Measurements from ENCODE around the gene FOLR1. TPM values are rescaled to one million over a fixed set of nuclear protein-coding genes. Genes with fewer than 3 reads are reported as not detected.
"Not testable (repeated sequence)": the region's sequence is repeated elsewhere in the genome, so short reads cannot be mapped to it uniquely, and the experiment has no call there.

Gene FOLR1
- not detected for total RNA-seq

DNA sequence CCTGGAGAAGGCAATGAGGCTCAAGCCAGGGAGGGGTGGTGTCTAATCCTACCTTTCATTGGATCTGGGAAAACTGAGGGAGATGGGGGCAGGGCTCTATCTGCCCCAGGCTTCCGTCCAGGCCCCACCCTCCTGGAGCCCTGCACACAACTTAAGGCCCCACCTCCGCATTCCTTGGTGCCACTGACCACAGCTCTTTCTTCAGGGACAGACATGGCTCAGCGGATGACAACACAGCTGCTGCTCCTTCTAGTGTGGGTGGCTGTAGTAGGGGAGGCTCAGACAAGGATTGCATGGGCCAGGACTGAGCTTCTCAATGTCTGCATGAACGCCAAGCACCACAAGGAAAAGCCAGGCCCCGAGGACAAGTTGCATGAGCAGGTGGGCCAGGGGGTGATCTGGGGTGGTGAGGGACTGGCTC lies at the start of gene FOLR1:
TSS of gene FOLR1 (plus strand) at position 180 of the 421 bp plus-strand sequence. CDS start at position 214, 34 bp downstream.
- H3K36me3 Mint-ChIP-seq, result no peaks in the 10 kb centered on the region
- no peaks in the 10 kb centered on the region for H3K4me1 Mint-ChIP-seq (ENCODE audit: low read depth in 2 of 2)
- no peaks in the 10 kb centered on the region for H3K9me3 Mint-ChIP-seq
- DNase-seq (ENCODE audit: low spot score) (no peak), ATAC-seq (no peak)
- H3K4me3 Mint-ChIP-seq, result no peak within 1 kb of the TSS
- H3K27me3 Mint-ChIP-seq, result no peaks in the 10 kb centered on the region
- no peak within 1 kb of the TSS for H3K27ac Mint-ChIP-seq

DNA sequence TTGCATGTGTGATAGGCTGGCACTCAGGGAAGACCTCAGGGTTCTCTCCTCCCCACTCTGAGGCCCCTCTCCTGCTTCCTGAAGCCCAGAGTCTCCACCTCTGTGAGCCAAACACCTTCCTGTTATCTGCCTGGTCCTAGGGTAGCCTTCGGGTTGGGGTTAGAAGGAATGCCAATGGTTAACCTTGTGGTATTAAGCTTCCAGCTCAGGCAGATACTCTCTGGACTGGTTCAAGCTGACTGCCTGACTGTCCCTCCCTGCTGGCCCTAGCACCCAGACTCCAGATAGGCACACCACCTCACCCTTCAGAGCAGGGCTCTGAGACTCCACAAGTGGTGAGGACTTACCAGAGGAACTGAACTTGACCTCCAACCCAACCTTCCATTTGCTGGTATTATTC lies 49.4 kb upstream of the FOLR1 start:
- not testable (repeated sequence) for H3K4me3 Mint-ChIP-seq; H3K9me3 Mint-ChIP-seq; H3K27ac Mint-ChIP-seq; ATAC-seq; H3K36me3 Mint-ChIP-seq; DNase-seq (ENCODE audit: low spot score)
- peaks cover 4 to 22% of the 10 kb centered on the region in 2 donors for H3K4me1 Mint-ChIP-seq (ENCODE audit: low read depth in 2 of 2)
- peaks cover 15 to 18% of the 10 kb centered on the region in 2 donors for H3K27me3 Mint-ChIP-seq

DNA sequence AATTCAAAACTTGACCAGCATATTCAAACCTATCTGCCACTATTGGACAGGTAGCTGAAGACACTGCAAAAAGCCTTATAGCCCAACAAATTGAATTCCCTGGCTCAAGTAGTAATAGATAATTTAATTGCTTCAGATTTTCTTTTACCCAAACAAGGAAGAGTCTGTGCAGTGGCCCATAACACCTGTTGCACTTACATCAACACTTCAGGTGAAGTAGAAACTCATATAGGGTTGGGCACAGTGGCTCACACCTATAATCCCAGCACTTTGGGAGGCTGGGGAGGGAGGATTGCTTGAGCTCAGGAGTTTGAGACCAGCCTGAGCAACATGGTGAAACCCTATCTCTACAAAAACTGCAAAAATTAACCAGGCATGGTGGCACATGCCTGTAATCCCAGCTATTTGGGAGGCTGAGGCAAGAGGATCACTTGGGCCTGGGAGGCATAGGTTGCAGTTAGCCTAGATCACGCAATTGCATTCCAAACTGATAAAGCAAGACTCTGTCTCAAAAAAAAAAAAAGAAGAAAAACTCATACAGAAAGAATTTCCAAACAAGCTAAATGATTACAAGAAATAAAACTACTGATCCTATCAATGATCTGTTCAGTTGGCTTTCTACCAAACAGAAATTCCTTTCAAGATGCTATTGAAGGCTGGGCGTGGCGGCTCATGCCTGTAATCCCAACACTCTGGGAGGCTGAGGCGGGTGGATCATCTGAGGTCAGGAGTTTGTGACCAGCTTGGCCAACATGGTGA lies 47.0 kb upstream of the FOLR1 start:
- no peak overlapping the region for H3K4me3 Mint-ChIP-seq
- H3K36me3 Mint-ChIP-seq, result no peaks in the 10 kb centered on the region
- DNase-seq (ENCODE audit: low spot score) (no peak), ATAC-seq (no peak)
- H3K4me1 Mint-ChIP-seq (ENCODE audit: low read depth in 2 of 2), result peaks cover 4 to 18% of the 10 kb centered on the region in 2 donors
- no peaks in the 10 kb centered on the region for H3K9me3 Mint-ChIP-seq
- no peak overlapping the region for H3K27ac Mint-ChIP-seq
- peaks cover 11 to 14% of the 10 kb centered on the region in 2 donors for H3K27me3 Mint-ChIP-seq

DNA sequence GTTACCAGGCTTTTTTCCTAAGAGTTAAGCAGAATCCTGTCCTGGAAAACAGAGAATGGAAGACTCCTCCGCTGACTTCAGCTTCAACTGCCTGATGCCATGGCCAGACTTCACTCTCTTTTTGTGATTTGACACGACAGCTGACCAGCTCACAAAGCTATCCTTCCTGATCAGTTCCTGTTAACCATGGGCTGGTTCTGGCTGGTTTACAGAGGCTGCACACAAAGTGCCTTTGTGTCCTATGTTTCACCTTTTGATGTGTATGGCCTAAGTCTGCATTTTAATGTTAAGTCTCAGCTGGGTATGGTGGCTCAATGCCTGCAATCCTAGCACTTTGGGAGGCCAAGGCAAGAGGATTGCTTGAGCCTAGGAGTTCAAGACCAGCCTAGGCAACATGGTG lies 45.3 kb upstream of the FOLR1 start:
- ATAC-seq, result no peak
- H3K4me3 Mint-ChIP-seq, result no peak overlapping the region
- H3K27ac Mint-ChIP-seq, result no peak overlapping the region

DNA sequence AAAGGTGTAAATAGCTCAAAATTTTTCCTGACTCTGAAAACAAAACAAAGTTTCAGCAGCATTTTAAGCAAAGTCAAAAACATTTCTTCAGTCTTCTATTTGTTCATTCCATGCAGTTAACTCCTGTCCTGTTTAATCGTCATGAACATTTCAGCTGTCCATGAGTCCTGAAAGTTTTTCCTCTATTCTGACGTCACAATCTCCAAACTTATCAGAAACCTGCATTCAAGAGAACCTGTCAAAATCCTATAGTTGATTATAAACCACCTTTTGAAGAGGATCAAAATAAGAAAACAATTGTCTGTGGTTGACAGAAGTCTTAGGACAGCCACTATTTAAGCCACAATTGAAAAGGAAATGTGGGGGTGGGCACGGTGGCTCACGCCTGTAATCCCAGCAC lies 41.1 kb upstream of the FOLR1 start:
- H3K4me3 Mint-ChIP-seq, result no peak overlapping the region
- peaks cover 0 to 4% of the 10 kb centered on the region in 2 donors for H3K27me3 Mint-ChIP-seq
- DNase-seq (ENCODE audit: low spot score) (no peak), ATAC-seq (no peak)
- no peaks in the 10 kb centered on the region for H3K9me3 Mint-ChIP-seq
- H3K27ac Mint-ChIP-seq, result no peak overlapping the region
- H3K36me3 Mint-ChIP-seq, result no peaks in the 10 kb centered on the region
- no peaks in the 10 kb centered on the region for H3K4me1 Mint-ChIP-seq (ENCODE audit: low read depth in 2 of 2)

More for the DNA sequence above, 45.3 kb upstream of the FOLR1 start:
- Mint-ChIP-seq H3K4me1 (ENCODE audit: low read depth in 2 of 2) (peaks cover 4 to 8% of the 10 kb centered on the region in 2 donors), H3K9me3 (no peaks in the 10 kb centered on the region), H3K27me3 (peaks cover 4 to 6% of the 10 kb centered on the region in 2 donors), H3K36me3 (no peaks in the 10 kb centered on the region)
- no peak for DNase-seq (ENCODE audit: low spot score)

DNA sequence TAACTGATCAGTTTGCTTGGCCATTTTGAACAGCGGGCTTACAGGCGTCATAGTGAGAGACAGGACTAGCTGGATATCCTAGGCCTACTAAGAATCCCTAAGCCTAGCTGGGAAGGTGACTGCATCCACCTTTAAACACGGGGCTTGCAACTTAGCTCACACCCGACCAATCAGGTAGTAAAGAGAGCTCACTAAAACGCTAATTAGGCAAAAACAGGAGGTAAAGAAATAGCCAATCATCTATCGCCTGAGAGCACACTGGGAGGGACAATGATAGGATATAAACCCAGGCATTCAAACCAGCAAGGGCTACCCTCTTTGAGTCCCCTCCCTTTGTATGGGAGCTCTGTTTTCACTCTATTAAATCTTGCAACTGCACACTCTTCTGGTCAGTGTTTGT lies 38.1 kb upstream of the FOLR1 start:
- DNase-seq (ENCODE audit: low spot score); H3K9me3 Mint-ChIP-seq; H3K4me1 Mint-ChIP-seq (ENCODE audit: low read depth in 2 of 2); H3K27ac Mint-ChIP-seq; H3K4me3 Mint-ChIP-seq; H3K36me3 Mint-ChIP-seq; ATAC-seq; H3K27me3 Mint-ChIP-seq: not testable (repeated sequence)

DNA sequence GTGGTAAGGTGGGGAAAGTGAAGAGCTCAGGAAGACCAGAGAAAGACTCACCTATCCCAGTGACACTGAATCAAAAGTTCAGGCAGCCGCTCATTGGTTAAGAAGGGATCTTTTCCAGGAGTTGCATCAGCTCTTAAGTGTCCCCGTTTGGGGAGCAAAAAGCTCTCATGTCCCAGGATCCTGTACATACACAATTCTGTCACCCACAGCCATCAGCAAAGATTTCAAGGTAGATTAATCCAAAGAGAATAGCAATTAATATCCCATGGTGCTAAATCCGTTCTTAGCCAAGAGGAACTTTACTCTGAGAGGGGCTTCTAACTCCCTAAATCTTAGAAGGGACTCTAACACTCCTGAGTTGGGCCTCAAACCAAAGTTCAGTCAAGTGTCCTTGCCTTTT lies 37.1 kb upstream of the FOLR1 start:
- H3K4me1 Mint-ChIP-seq (ENCODE audit: low read depth in 2 of 2), result no peaks in the 10 kb centered on the region
- H3K9me3 Mint-ChIP-seq, result no peaks in the 10 kb centered on the region
- no peaks in the 10 kb centered on the region for H3K36me3 Mint-ChIP-seq
- peaks cover 12 to 15% of the 10 kb centered on the region in 2 donors for H3K27me3 Mint-ChIP-seq
- H3K4me3 Mint-ChIP-seq, result no peak overlapping the region
- DNase-seq (ENCODE audit: low spot score) (no peak), ATAC-seq (no peak)
- no peak overlapping the region for H3K27ac Mint-ChIP-seq

DNA sequence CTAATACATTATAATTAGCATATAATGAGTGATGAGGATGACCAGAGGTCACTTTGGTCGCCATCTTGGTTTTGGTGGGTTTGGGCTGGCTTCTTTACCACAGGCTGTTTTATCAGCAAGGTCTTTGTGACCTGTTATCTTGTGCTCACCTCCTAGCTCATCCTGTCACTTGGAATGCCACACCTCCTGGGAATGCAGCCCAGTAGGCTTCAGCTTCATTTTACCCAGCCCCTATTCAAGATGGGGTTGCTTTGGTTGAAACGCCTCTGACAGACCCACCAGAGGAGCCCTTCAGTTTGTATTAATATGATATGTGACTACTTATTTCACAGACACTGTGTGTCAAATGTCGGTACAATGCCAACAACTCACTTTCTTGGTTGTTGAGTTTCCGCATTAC lies 36.2 kb upstream of the FOLR1 start:
- Mint-ChIP-seq H3K27me3 (peaks cover 16 to 18% of the 10 kb centered on the region in 2 donors), H3K4me1 (ENCODE audit: low read depth in 2 of 2) (no peaks in the 10 kb centered on the region), H3K36me3 (no peaks in the 10 kb centered on the region), H3K27ac (no peak overlapping the region), H3K9me3 (no peaks in the 10 kb centered on the region), H3K4me3 (no peak overlapping the region)
- DNase-seq (ENCODE audit: low spot score), result no peak
- ATAC-seq, result no peak

DNA sequence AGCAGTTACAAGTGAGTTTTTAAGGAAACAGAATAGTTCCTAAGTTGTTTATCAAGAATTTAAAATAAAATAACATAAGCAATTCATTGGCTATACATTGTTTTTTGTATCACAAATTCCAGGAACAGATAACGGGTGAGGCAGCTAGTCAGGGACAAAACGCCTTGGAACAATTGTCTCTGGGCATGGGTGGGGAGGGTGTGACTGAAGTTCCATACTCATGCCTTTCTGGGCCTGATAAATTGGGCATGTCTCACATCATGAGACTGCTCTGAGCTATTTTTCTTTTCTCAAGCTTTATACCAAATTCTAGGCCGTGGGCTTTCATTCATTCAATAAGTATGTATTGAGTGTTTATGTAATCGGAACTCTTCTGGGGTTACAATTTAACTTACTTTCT lies 34.8 kb upstream of the FOLR1 start:
- Mint-ChIP-seq H3K36me3 (no peaks in the 10 kb centered on the region), H3K4me1 (ENCODE audit: low read depth in 2 of 2) (no peaks in the 10 kb centered on the region), H3K27me3 (peaks cover 21 to 32% of the 10 kb centered on the region in 2 donors), H3K4me3 (no peak overlapping the region), H3K9me3 (no peaks in the 10 kb centered on the region), H3K27ac (no peak overlapping the region)
- DNase-seq (ENCODE audit: low spot score) (no peak), ATAC-seq (no peak)

DNA sequence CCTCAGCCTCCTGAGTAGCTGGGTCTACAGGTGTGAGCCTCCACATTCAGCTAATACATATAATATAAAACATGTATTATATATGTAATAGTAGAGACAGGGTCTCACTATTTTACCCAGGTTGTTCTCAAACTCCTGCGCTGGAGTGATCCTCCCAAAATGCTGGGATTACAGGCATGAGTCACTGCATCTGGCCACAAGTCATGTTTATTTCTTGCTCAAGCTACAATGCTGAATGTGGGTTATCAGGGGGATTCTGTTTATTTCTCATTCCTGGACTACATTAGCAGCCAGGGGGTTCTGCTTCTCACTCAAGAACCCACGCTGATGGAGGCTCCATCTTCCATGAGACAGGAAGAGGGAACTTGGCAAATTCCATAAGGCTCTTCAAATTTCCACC lies 31.6 kb upstream of the FOLR1 start:
- DNase-seq (ENCODE audit: low spot score), result no peak
- Mint-ChIP-seq H3K36me3 (no peaks in the 10 kb centered on the region), H3K9me3 (no peaks in the 10 kb centered on the region), H3K27me3 (peaks cover 17 to 42% of the 10 kb centered on the region in 2 donors), H3K4me1 (ENCODE audit: low read depth in 2 of 2) (no peaks in the 10 kb centered on the region), H3K27ac (no peak overlapping the region), H3K4me3 (no peak overlapping the region)
- ATAC-seq, result no peak

DNA sequence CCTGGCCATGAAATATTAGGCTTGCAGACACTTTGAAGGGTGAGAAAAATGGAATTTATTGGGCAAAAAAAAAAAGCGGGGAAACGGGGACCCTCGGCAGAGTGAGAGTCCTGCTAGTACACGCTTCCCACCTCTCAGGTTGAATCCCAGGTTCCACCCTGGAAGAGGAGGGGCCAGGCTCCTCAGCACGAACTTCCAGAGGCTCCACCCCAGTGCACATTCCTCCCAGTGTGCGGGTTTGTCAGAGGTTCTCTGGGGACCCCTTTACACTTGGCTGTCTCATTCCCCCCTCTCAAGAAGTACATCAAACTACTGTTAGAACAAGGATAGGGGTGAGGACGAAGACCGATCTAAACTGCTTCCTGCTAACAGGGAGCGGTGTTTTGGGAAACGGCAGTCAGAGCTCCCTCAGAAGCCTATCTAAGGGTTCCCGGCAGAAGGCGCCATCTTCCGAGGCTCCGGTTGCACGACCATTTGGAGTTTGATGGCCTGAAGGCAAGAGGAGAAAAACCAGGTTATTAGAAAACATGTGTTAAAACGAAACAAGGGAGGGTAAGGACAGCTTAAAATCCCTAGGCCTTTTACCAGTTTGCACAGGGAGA lies 28.9 kb upstream of the FOLR1 start:
- no peak overlapping the region for H3K27ac Mint-ChIP-seq

DNA sequence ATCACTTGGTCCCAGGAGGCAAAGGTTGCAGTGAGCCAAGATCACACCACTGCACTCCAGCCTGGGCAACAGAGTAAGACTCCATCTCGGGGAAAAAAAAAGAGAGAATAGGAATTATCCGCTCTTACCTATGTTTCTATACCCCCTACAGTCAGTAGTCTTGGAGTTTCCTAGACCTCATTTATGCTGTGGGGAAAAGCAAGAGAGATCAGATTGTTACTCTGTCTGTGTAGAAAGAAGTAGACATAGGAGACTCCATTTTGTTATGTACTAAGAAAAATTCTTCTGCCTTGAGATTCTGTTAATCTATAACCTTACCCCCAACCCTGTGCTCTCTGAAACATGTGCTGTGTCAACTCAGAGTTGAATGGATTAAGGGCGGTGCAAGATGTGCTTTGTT lies 27.8 kb upstream of the FOLR1 start:
- not testable (repeated sequence) for H3K36me3 Mint-ChIP-seq; H3K4me1 Mint-ChIP-seq (ENCODE audit: low read depth in 2 of 2); H3K27ac Mint-ChIP-seq; H3K9me3 Mint-ChIP-seq; DNase-seq (ENCODE audit: low spot score); H3K4me3 Mint-ChIP-seq; ATAC-seq
- peaks cover 11 to 36% of the 10 kb centered on the region in 2 donors for H3K27me3 Mint-ChIP-seq

More for the DNA sequence above, 28.9 kb upstream of the FOLR1 start:
- Mint-ChIP-seq H3K27me3 (peaks cover 17 to 42% of the 10 kb centered on the region in 2 donors), H3K9me3 (no peaks in the 10 kb centered on the region), H3K4me3 (no peak overlapping the region), H3K4me1 (ENCODE audit: low read depth in 2 of 2) (no peaks in the 10 kb centered on the region), H3K36me3 (no peaks in the 10 kb centered on the region)
- ATAC-seq, result no peak
- no peak for DNase-seq (ENCODE audit: low spot score)

DNA sequence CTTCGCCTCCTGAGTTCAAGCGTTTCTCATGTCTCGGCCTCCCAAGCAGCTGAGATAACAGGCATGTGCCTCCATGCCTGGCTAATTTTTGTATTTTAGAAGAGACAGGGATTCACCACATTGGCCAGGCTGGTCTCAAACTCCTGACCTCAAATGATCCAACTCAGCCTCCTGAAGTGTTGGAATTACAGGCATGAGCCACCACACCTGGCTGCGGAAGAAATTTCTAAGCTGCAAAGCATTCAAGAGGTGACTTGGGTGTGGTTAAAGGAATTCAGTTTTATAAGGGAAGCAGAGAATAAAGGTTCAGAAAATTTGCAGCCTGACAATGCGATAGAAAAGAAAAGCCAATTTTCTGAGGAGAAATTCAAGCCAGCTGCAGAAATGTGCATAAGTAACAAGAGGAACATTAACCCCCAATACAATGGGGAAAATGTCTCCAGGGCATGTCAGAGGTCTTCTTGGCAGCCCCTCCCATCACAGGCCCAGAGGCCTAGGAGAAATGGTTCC lies 22.8 kb upstream of the FOLR1 start:
- not testable (repeated sequence) for H3K9me3 Mint-ChIP-seq, H3K36me3 Mint-ChIP-seq, H3K4me3 Mint-ChIP-seq

DNA sequence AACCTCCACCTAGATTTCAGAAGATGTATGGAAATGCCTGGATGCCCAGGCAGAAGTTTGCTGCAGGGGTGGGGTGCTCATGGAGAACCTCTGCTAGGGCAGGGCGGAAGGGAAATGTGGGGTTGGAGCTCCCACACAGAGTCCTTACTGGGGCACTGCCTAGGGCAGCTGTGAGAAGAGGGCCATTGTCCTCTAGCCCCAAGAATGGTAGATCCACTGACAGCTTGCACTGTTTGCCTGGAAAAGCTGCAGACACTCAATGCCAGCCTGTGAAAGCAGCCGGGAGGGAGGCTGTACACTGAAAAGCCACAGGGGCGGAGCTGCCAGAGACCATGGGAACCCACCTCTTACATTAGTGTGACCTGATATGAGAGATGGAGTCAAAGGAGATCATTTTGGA lies 22.2 kb upstream of the FOLR1 start:
- H3K36me3 Mint-ChIP-seq; H3K27me3 Mint-ChIP-seq; H3K4me3 Mint-ChIP-seq; ATAC-seq; DNase-seq (ENCODE audit: low spot score); H3K9me3 Mint-ChIP-seq: not testable (repeated sequence)
- peak overlapping the region in 1 of 2 donors; percentile 20 for H3K27ac Mint-ChIP-seq
- H3K4me1 Mint-ChIP-seq (ENCODE audit: low read depth in 2 of 2), result peaks cover 0 to 10% of the 10 kb centered on the region in 2 donors

More for the DNA sequence above, 22.8 kb upstream of the FOLR1 start:
- H3K4me1 Mint-ChIP-seq (ENCODE audit: low read depth in 2 of 2), result peaks cover 0 to 10% of the 10 kb centered on the region in 2 donors
- not testable (repeated sequence) for DNase-seq (ENCODE audit: low spot score); ATAC-seq; H3K27ac Mint-ChIP-seq; H3K27me3 Mint-ChIP-seq
